Thyroid gland (tissue), 4 donors: ENCODE measurements around the gene C6orf120. TPM values are rescaled to one million over a fixed set of nuclear protein-coding genes. Genes with fewer than 3 reads are reported as not detected.
A peak's percentile ranks its signal among the peaks of the same experiment; 100 is the strongest.

ENCODE experiments used
- DNase-seq, 2 donors: peaks; one replicate each; pipeline ENCODE4 v3.0.0-alpha.2; 2019
- H3K27ac ChIP-seq, 3 donors: fragments of 200-600 bp; sonication (generic); 1 replicate in 2 of 3; 2 replicates in 1 of 3; pipeline ENCODE4 v1.5.1; 2016 to 2019; ENCODE audit warnings: mild to moderate bottlenecking in 1 of 3, moderate library complexity in 1 of 3
- H3K27me3 ChIP-seq: fragments of 200-600 bp; sonication (generic); one replicate; pipeline ENCODE4 v1.5.1; 2019
- H3K36me3 ChIP-seq, 2 donors: fragments of 200-600 bp; sonication (generic); one replicate each; pipeline ENCODE4 v1.5.1; 2016 to 2019
- H3K4me1 ChIP-seq, 2 donors: fragments of 200-600 bp; sonication (generic); one replicate each; pipeline ENCODE4 v1.5.1; 2017 to 2019
- H3K4me3 ChIP-seq, 3 donors: fragments of 200-600 bp; sonication (generic); replicated peaks in 1 of 3; 1 replicate in 2 of 3; 2 replicates in 1 of 3; pipeline ENCODE4 v1.5.1; 2016; ENCODE audit warnings: mild to moderate bottlenecking in 1 of 3
- H3K9me3 ChIP-seq: fragments of 200-600 bp; sonication (generic); one replicate; pipeline ENCODE4 v1.5.1; 2017
- CTCF ChIP-seq, 6 experiments: fragments of 200-600 bp in 3 of 6; fragments of 450-650 bp in 3 of 6; sonication (generic) in 3 of 6; IDR thresholded peaks; one replicate each; pipeline ENCODE4 v1.5.1; 2016 to 2019; ENCODE audit warnings: antibody characterized with exemption in 6 of 6, mild to moderate bottlenecking in 2 of 6, inconsistent platforms in 1 of 6, moderate library complexity in 1 of 6
- POLR2A ChIP-seq, 2 donors: fragments of 450-650 bp; IDR thresholded peaks; one replicate each; pipeline ENCODE4 v1.6.1; 2017; ENCODE audit warnings: antibody characterized with exemption in 2 of 2, mild to moderate bottlenecking in 2 of 2, moderate library complexity in 1 of 2
- WGBS, 2 donors: methylation state at CpG; one replicate each; pipeline ENCODE4 v1.1.5; 2017; 5-methylcytosine and 5-hydroxymethylcytosine counted together
- intact Hi-C: fragments of 100-400 bp; cut with DNase I; formaldehyde crosslinking; loops from one replicate; pipeline ENCODE4 v1.15.1; 2023
- total RNA-seq, 4 donors: library from RNA; depleted of rRNA; stranded (reverse); fragments of >200 nt; gene quantifications; one replicate each; pipeline ENCODE4 v1.2.3, GENCODE V29; 2016

C6orf120 gene
- total RNA-seq, 4 donors from 2014 or later = 19.8 to 32.1 (median 29.3) TPM

- Histone ChIP-seq H3K36me3 (no peaks in the 10 kb centered on the region), H3K4me3 (no peak overlapping the region), H3K27ac (peak overlapping the region in 2 of 3 donors; percentile 1 to 45), H3K27me3 (no peaks in the 10 kb centered on the region), H3K9me3 (no peaks in the 10 kb centered on the region), H3K4me1 (no peaks in the 10 kb centered on the region)
- DNase-seq = peak; percentile 8 to 20
- intact Hi-C loops = no loop called here
- WGBS, 2 donors = 81 to 84% methylated on average over 2 of the region's 2 CpGs
- TF ChIP-seq CTCF (IDR thresholded peaks at IDR 0.05) = no peak
- TF ChIP-seq POLR2A (IDR thresholded peaks at IDR 0.05) = no peak
Observed at GRCh38 chr6:169738976-169739529, 37.1 kb downstream of the C6orf120 start.

- TF ChIP-seq CTCF (IDR thresholded peaks at IDR 0.05) = no peak
- no peak for TF ChIP-seq POLR2A (IDR thresholded peaks at IDR 0.05)
- Histone ChIP-seq H3K4me3 (no peak overlapping the region), H3K9me3 (no peaks in the 10 kb centered on the region), H3K27me3 (no peaks in the 10 kb centered on the region), H3K27ac (no peak overlapping the region), H3K36me3 (no peaks in the 10 kb centered on the region), H3K4me1 (no peaks in the 10 kb centered on the region)
- DNase-seq = no peak
- intact Hi-C loops = no loop called here
Observed at GRCh38 chr6:169741344-169741743, 39.4 kb downstream of the C6orf120 start.

GRCh38 chr6:169745405-169745804 is 43.5 kb downstream of the C6orf120 start:
- no peak overlapping the region for H3K4me3 ChIP-seq
- H3K4me1 ChIP-seq = peaks cover 0 to under 1% of the 10 kb centered on the region in 2 donors
- H3K36me3 ChIP-seq = no peaks in the 10 kb centered on the region
- H3K9me3 ChIP-seq = no peaks in the 10 kb centered on the region
- no peak overlapping the region for H3K27ac ChIP-seq
- WGBS, 2 donors = 88 to 89% methylated on average over 3 of the region's 3 CpGs
- intact Hi-C loops = no loop called here
- no peak for DNase-seq
- TF ChIP-seq CTCF (IDR thresholded peaks at IDR 0.05) = no peak
- no peak for TF ChIP-seq POLR2A (IDR thresholded peaks at IDR 0.05)
- no peaks in the 10 kb centered on the region for H3K27me3 ChIP-seq

- WGBS, 2 donors = 67 to 89% methylated on average over 1 of the region's 1 CpG
- Histone ChIP-seq H3K36me3 (no peaks in the 10 kb centered on the region), H3K4me3 (no peak overlapping the region), H3K9me3 (no peaks in the 10 kb centered on the region), H3K27me3 (no peaks in the 10 kb centered on the region), H3K27ac (no peak overlapping the region), H3K4me1 (peaks cover 0 to 5% of the 10 kb centered on the region in 2 donors)
- intact Hi-C loops = no loop called here
- no peak for DNase-seq
- no peak for TF ChIP-seq CTCF (IDR thresholded peaks at IDR 0.05)
- TF ChIP-seq POLR2A (IDR thresholded peaks at IDR 0.05) = no peak
Observed at GRCh38 chr6:169746556-169746955, 44.6 kb downstream of the C6orf120 start.

- H3K27me3 ChIP-seq = no peaks in the 10 kb centered on the region
- H3K9me3 ChIP-seq = no peaks in the 10 kb centered on the region
- DNase-seq = peak; percentile 93 to 94
- H3K36me3 ChIP-seq = no peaks in the 10 kb centered on the region
- intact Hi-C loops = loop anchor here (5.0 to 10.0 kb wide), 2 partner anchors 47 to 806 kb away; partner anchors contain the start of genes C6orf120 and WDR27
- WGBS, 2 donors = 1 to 2% methylated on average over 10 to 21 of the region's 90 CpGs
- H3K4me1 ChIP-seq = peaks cover 7 to 12% of the 10 kb centered on the region in 2 donors
- peak within 1 kb of the TSS; percentile 86 to 95 (median 90) for H3K27ac ChIP-seq
- peak within 1 kb of the TSS; percentile 62 to 96 (median 81) for H3K4me3 ChIP-seq
- peak in 5 of 6 experiments; percentile 6 to 49 (median 35) for TF ChIP-seq CTCF (IDR thresholded peaks at IDR 0.05)
- peak; percentile 17 to 90 for TF ChIP-seq POLR2A (IDR thresholded peaks at IDR 0.05)
Observed at GRCh38 chr6:169751242-169752073, 49.5 kb downstream of the C6orf120 start, which contains the start of the genes DYNLT2 and ERMARD. Gene DYNLT2, minus strand, starts transcription at chr6:169751572. Its CDS starts 114 bp downstream, at chr6:169751458. Gene ERMARD, plus strand, starts transcription at chr6:169751622. Its CDS starts 36 bp downstream, at chr6:169751658.
